ENCODE results near the gene CNTN4.

The CNTN4 gene

DNA sequence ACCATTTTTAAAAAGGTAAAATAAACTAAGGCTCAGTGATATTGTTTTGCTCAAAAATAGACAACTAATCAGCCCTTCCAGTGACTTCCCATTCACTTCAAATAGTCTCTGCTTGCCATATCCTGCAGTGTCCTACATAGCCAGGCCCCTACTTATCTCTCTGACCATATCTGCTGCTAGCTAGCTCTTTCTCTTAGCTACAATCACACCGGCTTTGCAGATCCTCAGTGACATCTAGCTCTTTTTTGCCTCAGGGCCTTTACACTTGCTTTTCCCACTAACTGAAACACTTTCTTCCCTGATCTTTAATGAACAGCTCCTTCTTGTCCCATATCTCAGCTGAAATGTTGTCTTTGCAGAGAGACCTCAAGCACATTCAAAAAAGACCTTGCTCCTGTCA lies 850.2 kb downstream of the CNTN4 start:
- H3K9me3 ChIP-seq (replicated peaks; ENCODE audit: insufficient read depth, low read length) = no peaks in the 10 kb centered on the region
- DNase-seq = no peak
- H3K79me2 ChIP-seq (ENCODE audit: low read length) = no peaks in the 10 kb centered on the region
- no peak overlapping the region for H3K4me2 ChIP-seq (ENCODE audit: low read depth, low read length)
- H2AFZ ChIP-seq (ENCODE audit: low read length) = no peak overlapping the region
- no peak for TF ChIP-seq CTCF (IDR thresholded peaks at IDR 0.05; ENCODE audit: low read length)
- no peak for TF ChIP-seq EZH2 (optimal IDR thresholded peaks at IDR 0.05; ENCODE audit: low read depth, low read length)
- no peak for TF ChIP-seq EZH2phosphoT487 (IDR thresholded peaks at IDR 0.05; ENCODE audit: low read length)
- no peaks in the 10 kb centered on the region for H4K20me1 ChIP-seq (ENCODE audit: insufficient read depth, low read length)
- no peaks in the 10 kb centered on the region for H3K9me2 ChIP-seq (replicated peaks; ENCODE audit: insufficient read depth, low read length)
- H3K27me3 ChIP-seq (replicated peaks; ENCODE audit: insufficient read depth, low read length) = no peaks in the 10 kb centered on the region
- no peak overlapping the region for H3K9ac ChIP-seq (ENCODE audit: low read length)
- H3F3A ChIP-seq (ENCODE audit: insufficient read depth, low read length) = 0 out of 2 replicates have a peak, but pooled peaks cover 5% of the 10 kb centered on the region
- no peaks in the 10 kb centered on the region for H3K36me3 ChIP-seq (replicated peaks; ENCODE audit: insufficient read depth, low read length)
- no peak overlapping the region for H3K27ac ChIP-seq (ENCODE audit: low read length)
- H3K4me1 ChIP-seq (ENCODE audit: low read length) = peaks cover 12% of the 10 kb centered on the region
- H3K4me3 ChIP-seq (ENCODE audit: low read length) = no peak overlapping the region

GRCh38 chr3:2950159-2950558 lies 851.5 kb downstream of the CNTN4 start:
- TF ChIP-seq EZH2 (optimal IDR thresholded peaks at IDR 0.05; ENCODE audit: low read depth, low read length) (no peak), CTCF (IDR thresholded peaks at IDR 0.05; ENCODE audit: low read length) (no peak), EZH2phosphoT487 (IDR thresholded peaks at IDR 0.05; ENCODE audit: low read length) (no peak)
- Histone ChIP-seq H3K4me3 (ENCODE audit: low read length) (no peak overlapping the region), H3K9me3 (replicated peaks; ENCODE audit: insufficient read depth, low read length) (no peaks in the 10 kb centered on the region), H3K4me2 (ENCODE audit: low read depth, low read length) (no peak overlapping the region), H3K79me2 (ENCODE audit: low read length) (no peaks in the 10 kb centered on the region), H2AFZ (ENCODE audit: low read length) (no peak overlapping the region), H3K27ac (ENCODE audit: low read length) (no peak overlapping the region), H3K36me3 (replicated peaks; ENCODE audit: insufficient read depth, low read length) (no peaks in the 10 kb centered on the region), H3K4me1 (ENCODE audit: low read length) (peaks cover 8% of the 10 kb centered on the region), H3K9me2 (replicated peaks; ENCODE audit: insufficient read depth, low read length) (no peaks in the 10 kb centered on the region), H3K9ac (ENCODE audit: low read length) (no peak overlapping the region), H4K20me1 (ENCODE audit: insufficient read depth, low read length) (no peaks in the 10 kb centered on the region), H3K27me3 (replicated peaks; ENCODE audit: insufficient read depth, low read length) (no peaks in the 10 kb centered on the region), H3F3A (ENCODE audit: insufficient read depth, low read length) (no peaks in the 10 kb centered on the region)
- DNase-seq = no peak

- no peak overlapping the region for H3K4me3 ChIP-seq (ENCODE audit: low read length)
- H2AFZ ChIP-seq (ENCODE audit: low read length) = no peak overlapping the region
- no peaks in the 10 kb centered on the region for H3K36me3 ChIP-seq (replicated peaks; ENCODE audit: insufficient read depth, low read length)
- H3K4me1 ChIP-seq (ENCODE audit: low read length) = no peaks in the 10 kb centered on the region
- H3F3A ChIP-seq (ENCODE audit: insufficient read depth, low read length) = no peaks in the 10 kb centered on the region
- H3K9me2 ChIP-seq (replicated peaks; ENCODE audit: insufficient read depth, low read length) = no peaks in the 10 kb centered on the region
- no peaks in the 10 kb centered on the region for H3K9me3 ChIP-seq (replicated peaks; ENCODE audit: insufficient read depth, low read length)
- no peak overlapping the region for H3K4me2 ChIP-seq (ENCODE audit: low read depth, low read length)
- no peaks in the 10 kb centered on the region for H4K20me1 ChIP-seq (ENCODE audit: insufficient read depth, low read length)
- no peak for DNase-seq
- no peak for TF ChIP-seq EZH2 (optimal IDR thresholded peaks at IDR 0.05; ENCODE audit: low read depth, low read length)
- no peak for TF ChIP-seq EZH2phosphoT487 (IDR thresholded peaks at IDR 0.05; ENCODE audit: low read length)
- no peak for TF ChIP-seq CTCF (IDR thresholded peaks at IDR 0.05; ENCODE audit: low read length)
- no peak overlapping the region for H3K27ac ChIP-seq (ENCODE audit: low read length)
- H3K27me3 ChIP-seq (replicated peaks; ENCODE audit: insufficient read depth, low read length) = no peaks in the 10 kb centered on the region
- H3K9ac ChIP-seq (ENCODE audit: low read length) = no peak overlapping the region
- no peaks in the 10 kb centered on the region for H3K79me2 ChIP-seq (ENCODE audit: low read length)
These were observed 858.4 kb downstream of the CNTN4 start for GRCh38 chr3:2957115-2957514.
